PC-3 (cell line): Measurements from ENCODE around the gene CRTC1. TPM values are rescaled to one million over a fixed set of nuclear protein-coding genes. Genes with fewer than 3 reads are reported as not detected.

ENCODE experiments used
- ATAC-seq: fragments of 200-7000 bp; cut with Tn5 transposase; 2 replicates; pipeline ENCODE4 v1.9.1; 2020; ENCODE audit warnings: mild to moderate bottlenecking, moderate library complexity
- BruUV-seq: library from RNA; stranded (reverse); fragments of 400-500 nt; replicated peaks from 2 replicates; lab custom pipeline; 2021; lab: Mats Ljungman, UMichigan
- CTCF ChIA-PET: fragments of 300-600 bp; sonication (Branson Sonifier 250); formaldehyde crosslinking; loops from one replicate; lab custom pipeline; 2022; ENCODE audit warnings: antibody characterized with exemption; lab: Charles Lee
- POLR2A ChIA-PET: fragments of 300-600 bp; sonication (Branson Sonifier 250); formaldehyde crosslinking; loops from one replicate; lab custom pipeline; 2022; ENCODE audit warnings: antibody characterized with exemption; ENCODE audit not compliant: unreplicated experiment; lab: Charles Lee
- DNase-seq: peaks from one replicate; pipeline ENCODE4 v3.0.0-alpha.2; 2015
- H2AFZ ChIP-seq: fragments of 300-600 bp; sonication (generic); 2 replicates; pipeline ENCODE4 v1.6.0; 2016; ENCODE audit warnings: antibody characterized with exemption, low read length
- H3F3A ChIP-seq: fragments of 300-600 bp; sonication (generic); one replicate; pipeline ENCODE4 v1.6.0; 2017; ENCODE audit warnings: antibody characterized with exemption, low read length, control low read depth, mild to moderate bottlenecking; ENCODE audit not compliant: unreplicated experiment
- H3K27ac ChIP-seq: fragments of 300-600 bp; sonication (generic); 2 replicates; pipeline ENCODE4 v1.5.1; 2016; ENCODE audit warnings: mild to moderate bottlenecking, low read length
- H3K27me3 ChIP-seq: fragments of 300-600 bp; sonication (generic); 2 replicates; pipeline ENCODE4 v1.6.1; 2016; ENCODE audit warnings: low read length, mixed read lengths
- H3K36me3 ChIP-seq: fragments of 300-600 bp; sonication (generic); 2 replicates; pipeline ENCODE4 v1.6.1; 2016; ENCODE audit warnings: low read depth, mixed run types, low read length, mixed read lengths
- H3K4me1 ChIP-seq: fragments of 300-600 bp; sonication (generic); 2 replicates; pipeline ENCODE4 v1.5.1; 2016; ENCODE audit warnings: low read length; ENCODE audit not compliant: insufficient read depth
- H3K4me2 ChIP-seq: fragments of 300-600 bp; sonication (generic); 2 replicates; pipeline ENCODE4 v1.6.0; 2016; ENCODE audit warnings: low read length
- H3K4me3 ChIP-seq: fragments of 300-600 bp; sonication (generic); 2 replicates; pipeline ENCODE4 v1.5.1; 2016; ENCODE audit warnings: mild to moderate bottlenecking, low read length, mixed read lengths
- H3K79me2 ChIP-seq: fragments of 300-600 bp; sonication (generic); 2 replicates; pipeline ENCODE4 v1.6.1; 2017; ENCODE audit warnings: low read length, mixed read lengths
- H3K9ac ChIP-seq: fragments of 300-600 bp; sonication (generic); 2 replicates; pipeline ENCODE4 v1.6.0; 2016; ENCODE audit warnings: mild to moderate bottlenecking, low read length
- H3K9me2 ChIP-seq: fragments of 300-600 bp; sonication (generic); replicated peaks from 2 replicates; pipeline ENCODE4 v1.6.1; 2016; ENCODE audit warnings: mixed run types, low read length, mixed read lengths
- H3K9me3 ChIP-seq: fragments of 300-600 bp; sonication (generic); 2 replicates; pipeline ENCODE4 v1.6.1; 2016; ENCODE audit warnings: low read length, mixed read lengths
- H4K20me1 ChIP-seq: fragments of 300-600 bp; sonication (generic); 2 replicates; pipeline ENCODE4 v1.6.1; 2016; ENCODE audit warnings: low read length, mixed read lengths
- CTCF ChIP-seq: fragments of 300-600 bp; sonication (generic); conservative IDR thresholded peaks from 2 replicates; pipeline ENCODE4 v1.5.1; 2017; ENCODE audit warnings: antibody characterized with exemption, low read depth, mild to moderate bottlenecking, low read length
- EZH2 ChIP-seq: fragments of 300-600 bp; sonication (generic); IDR thresholded peaks from one replicate; pipeline ENCODE4 v1.6.1; 2017; ENCODE audit warnings: antibody characterized with exemption, mild to moderate bottlenecking, low read length; ENCODE audit not compliant: unreplicated experiment
- EZH2phosphoT487 ChIP-seq: fragments of 300-600 bp; sonication (generic); IDR thresholded peaks from 2 replicates; pipeline ENCODE4 v1.6.1; 2018; ENCODE audit warnings: mild to moderate bottlenecking, antibody characterized with exemption, low read length, borderline replicate concordance
- intact Hi-C: fragments of 100-400 bp; cut with micrococcal nuclease; formaldehyde crosslinking; loops from 2 replicates; pipeline ENCODE4 v1.9.0; 2023
- total RNA-seq: library from RNA; depleted of rRNA; stranded (reverse); fragments of >200 nt; gene quantifications from 2 replicates; pipeline ENCODE4 v1.2.3, GENCODE V29; 2014

The CRTC1 gene
- total RNA-seq, 1 experiment from 2014 or later = 6.7 TPM

DNA sequence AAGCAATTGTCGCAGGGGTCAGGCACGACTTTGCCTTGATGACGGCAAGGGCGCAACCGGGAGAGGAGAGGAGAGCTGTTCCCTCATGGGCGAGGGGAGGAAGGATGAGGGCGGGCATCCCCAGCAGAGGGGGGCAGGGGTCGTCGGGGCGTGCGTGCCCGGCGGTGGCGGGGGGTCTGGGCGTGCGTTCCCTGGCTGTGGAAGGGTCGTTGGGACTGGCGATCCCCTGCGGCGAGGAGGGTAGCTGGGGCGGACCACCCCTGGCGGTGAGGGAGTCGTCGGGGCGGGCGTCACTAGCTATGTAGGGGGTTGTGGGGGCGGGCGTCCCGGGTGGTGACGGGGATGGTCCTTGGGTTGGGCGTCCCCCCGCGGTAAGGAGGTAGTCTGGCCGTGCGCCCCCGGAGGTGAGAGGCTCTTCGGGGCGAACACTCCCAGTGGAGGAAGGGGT is 106.0 kb downstream of the CRTC1 start:
- no peak for ATAC-seq
- DNase-seq = no peak
- H3K9me2 ChIP-seq = no peaks in the 10 kb centered on the region
- no peaks in the 10 kb centered on the region for H3K36me3 ChIP-seq
- no peak for TF ChIP-seq CTCF
- no peak for TF ChIP-seq EZH2
- TF ChIP-seq EZH2phosphoT487 = no peak
- peaks cover 27% of the 10 kb centered on the region for H3K27me3 ChIP-seq
- no peaks in the 10 kb centered on the region for H4K20me1 ChIP-seq
- H3K27ac ChIP-seq = no peak overlapping the region
- intact Hi-C loops = no loop called here
- H3K4me1 ChIP-seq = no peaks in the 10 kb centered on the region
- no TSS peak for BruUV-seq
- H3F3A ChIP-seq = no peaks in the 10 kb centered on the region
- POLR2A ChIA-PET = interaction anchor here (0.7 kb wide), 1 partner anchor 12 kb away, joined by 34 read pairs; no protein-coding TSS in a partner anchor
- CTCF ChIA-PET = no interaction called here
- H3K9ac ChIP-seq = no peak overlapping the region
- no peak overlapping the region for H2AFZ ChIP-seq
- no peak overlapping the region for H3K4me3 ChIP-seq
- no peaks in the 10 kb centered on the region for H3K9me3 ChIP-seq
- no peaks in the 10 kb centered on the region for H3K79me2 ChIP-seq
- H3K4me2 ChIP-seq = peak overlapping the region; percentile 60

GRCh38 chr19:18789883-18790565 is 106.5 kb downstream of the CRTC1 start:
- POLR2A ChIA-PET = no interaction called here
- Histone ChIP-seq H2AFZ (peak overlapping the region; percentile 45; the same call in 1 of the 2 replicates), H3K4me1 (no peaks in the 10 kb centered on the region), H3K9me2 (no peaks in the 10 kb centered on the region), H3K4me2 (peak overlapping the region; percentile 60), H3K27me3 (peaks cover 27% of the 10 kb centered on the region), H3K9ac (no peak overlapping the region), H4K20me1 (no peaks in the 10 kb centered on the region), H3K36me3 (no peaks in the 10 kb centered on the region), H3K79me2 (no peaks in the 10 kb centered on the region), H3F3A (no peaks in the 10 kb centered on the region), H3K9me3 (no peaks in the 10 kb centered on the region), H3K27ac (no peak overlapping the region), H3K4me3 (peak overlapping the region; percentile 24; the same call in 1 of the 2 replicates)
- no peak for TF ChIP-seq EZH2phosphoT487
- TF ChIP-seq CTCF = no peak
- no peak for TF ChIP-seq EZH2
- intact Hi-C loops = no loop called here
- BruUV-seq = no TSS peak
- CTCF ChIA-PET = no interaction called here
- no peak for DNase-seq
- ATAC-seq = 0 out of 2 replicates have a peak, but pooled peaks have one; percentile 10
